Skin of body (tissue), 2 donors: ENCODE data around the gene MLXIPL. TPM values are rescaled to one million over a fixed set of nuclear protein-coding genes. Genes with fewer than 3 reads are reported as not detected.
"Not testable (repeated sequence)": the region's sequence is repeated elsewhere in the genome, so short reads cannot be mapped to it uniquely, and the experiment has no call there.

Experiments used
- DNase-seq: peaks from one replicate; lab custom pipeline; 2025; lab: John Stamatoyannopoulos, UW
- total RNA-seq: library from RNA; depleted of rRNA; stranded (reverse); fragments of >200 nt; gene quantifications from one replicate; pipeline ENCODE4 v1.2.3, GENCODE V29; 2014

MLXIPL gene
- total RNA-seq, 1 donor from 2014 or later, result 22.3 TPM

DNA sequence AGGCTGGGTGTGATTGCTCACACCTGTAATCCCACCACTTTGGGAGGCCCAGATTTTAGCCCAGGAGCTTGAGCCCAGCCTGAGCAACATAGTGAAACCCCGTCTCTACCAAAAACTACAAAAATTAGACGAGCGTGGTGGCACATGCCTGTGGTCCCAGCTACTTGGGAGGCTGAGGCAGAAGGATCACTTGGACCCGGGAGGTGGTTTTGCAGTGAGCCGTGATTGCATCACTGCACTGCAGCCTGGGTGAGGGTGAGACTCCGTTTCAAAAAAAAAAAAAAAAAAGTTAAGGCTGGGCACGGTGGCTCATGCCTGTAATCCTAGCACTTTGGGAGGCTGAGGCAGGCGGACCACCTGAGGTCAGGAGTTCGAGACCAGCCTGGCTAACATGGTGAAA, 43.3 kb downstream of the MLXIPL start:
- not testable (repeated sequence) for DNase-seq

DNA sequence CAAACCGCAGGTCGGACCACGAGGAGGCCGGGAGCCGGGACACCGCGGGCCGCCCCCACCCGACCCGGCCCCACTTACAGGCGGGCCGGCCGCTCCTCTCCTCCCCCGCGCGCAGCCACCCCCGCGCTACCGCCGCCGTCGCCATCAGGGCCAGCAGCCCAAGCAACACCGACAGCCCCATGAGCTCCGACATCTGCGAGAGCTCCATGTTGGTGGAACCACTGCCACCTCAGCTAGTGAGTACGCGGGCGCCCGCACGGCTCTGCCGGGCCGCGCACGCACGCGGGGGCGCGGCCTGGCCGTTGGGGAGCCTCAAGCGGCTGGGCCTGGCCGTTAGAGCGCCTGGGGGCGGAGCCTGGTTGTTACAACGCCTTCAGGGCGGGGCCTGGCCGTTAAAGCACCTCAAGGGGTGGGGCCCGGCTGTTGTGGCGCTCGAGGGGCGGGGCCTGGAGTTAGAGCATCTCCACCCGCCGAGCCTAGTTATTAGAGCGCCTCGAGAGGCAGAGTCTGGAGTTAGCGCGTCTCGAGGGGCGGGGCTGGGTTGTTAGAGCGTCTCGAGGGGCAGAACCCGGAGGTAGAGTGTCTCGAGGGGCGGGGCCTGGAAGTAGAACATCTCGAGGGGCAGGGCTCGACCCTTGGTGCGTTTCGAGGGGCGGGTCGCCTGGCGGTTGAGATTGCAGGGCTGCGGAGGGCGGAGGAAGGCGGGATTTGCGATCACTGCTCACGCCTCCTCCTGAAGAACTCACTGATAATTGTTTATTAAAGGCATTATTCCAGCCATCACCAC, 45.8 kb downstream of the MLXIPL start, which contains the start of gene TBL2:
TSS of gene TBL2 (minus strand) at position 238 of the 787 bp plus-strand sequence. CDS start at position 208, 30 bp downstream.
- DNase-seq, result peak; percentile 99

DNA sequence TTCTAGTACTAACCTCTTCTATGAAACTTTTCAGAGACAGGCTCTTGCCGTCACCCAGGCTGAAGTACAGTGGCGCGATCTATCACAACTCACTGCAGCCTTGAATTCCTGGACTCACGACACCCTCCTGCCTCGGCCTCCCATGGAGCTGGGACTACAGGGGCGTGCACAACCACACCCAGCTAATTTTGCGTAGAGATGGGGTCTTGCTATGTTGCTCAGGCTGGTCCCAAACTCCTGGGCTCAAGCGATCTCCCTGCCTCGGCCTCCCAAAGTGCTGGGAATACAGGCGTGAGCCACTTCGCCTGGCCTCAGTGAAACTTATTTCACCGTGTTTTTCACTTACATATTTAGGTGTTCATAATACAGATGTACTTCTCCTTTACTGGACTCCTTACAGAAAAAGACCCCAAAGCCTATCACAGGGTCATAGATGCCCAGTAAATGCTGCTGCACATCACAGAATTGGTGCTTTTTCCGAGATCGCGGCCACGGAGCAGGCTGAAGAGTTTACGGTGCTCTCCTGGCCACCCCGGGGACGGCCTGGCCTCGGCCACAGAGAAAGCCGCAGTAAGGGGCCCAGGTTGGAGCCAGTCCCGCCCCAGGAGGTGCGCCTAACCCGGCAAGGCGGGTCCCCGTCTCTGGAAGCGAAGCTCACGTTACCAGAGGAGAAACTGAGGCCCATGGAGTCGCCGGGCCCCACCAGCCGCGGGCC, 46.5 kb downstream of the MLXIPL start:
- no peak for DNase-seq

DNA sequence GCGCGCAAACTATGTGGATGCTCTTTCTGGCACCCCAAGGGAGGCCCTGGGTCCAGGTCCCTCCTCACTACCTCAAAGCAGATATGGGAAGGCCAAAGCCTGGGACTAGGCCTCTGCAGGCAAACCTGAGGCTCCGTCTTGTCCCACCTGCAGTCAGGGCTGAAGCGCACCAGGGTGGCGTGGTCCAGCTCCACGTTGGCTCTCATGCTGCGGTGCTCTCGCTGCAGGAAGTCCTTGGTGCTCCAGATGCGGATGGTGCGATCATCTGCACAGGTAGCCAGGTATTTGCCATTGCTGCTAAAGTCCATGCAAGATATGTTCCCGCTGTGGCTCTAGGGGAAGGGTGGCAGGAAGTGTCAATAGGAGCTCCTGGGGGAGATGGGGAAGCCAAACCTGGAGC, 50.5 kb downstream of the MLXIPL start:
- DNase-seq, result no peak

DNA sequence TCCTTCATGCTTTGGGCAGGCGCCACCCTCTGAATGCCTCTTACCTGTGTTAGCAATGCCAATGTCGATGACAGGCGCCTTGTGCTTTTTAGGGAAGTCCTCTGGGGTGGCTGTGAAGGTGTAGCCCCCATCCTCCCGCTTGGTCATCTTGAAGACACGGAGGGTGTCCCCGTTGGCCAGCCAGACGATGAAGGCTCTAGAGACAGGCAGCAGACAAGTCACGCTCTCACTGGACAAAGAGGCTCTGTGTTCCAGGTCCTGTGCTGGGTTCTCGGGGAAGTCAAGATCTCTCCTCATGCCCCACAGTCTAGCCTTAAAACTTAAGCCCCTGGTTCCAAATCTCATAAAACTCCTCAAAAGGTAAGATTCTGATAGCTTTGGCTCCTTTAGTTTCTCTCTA, 51.0 kb downstream of the MLXIPL start:
- no peak for DNase-seq

DNA sequence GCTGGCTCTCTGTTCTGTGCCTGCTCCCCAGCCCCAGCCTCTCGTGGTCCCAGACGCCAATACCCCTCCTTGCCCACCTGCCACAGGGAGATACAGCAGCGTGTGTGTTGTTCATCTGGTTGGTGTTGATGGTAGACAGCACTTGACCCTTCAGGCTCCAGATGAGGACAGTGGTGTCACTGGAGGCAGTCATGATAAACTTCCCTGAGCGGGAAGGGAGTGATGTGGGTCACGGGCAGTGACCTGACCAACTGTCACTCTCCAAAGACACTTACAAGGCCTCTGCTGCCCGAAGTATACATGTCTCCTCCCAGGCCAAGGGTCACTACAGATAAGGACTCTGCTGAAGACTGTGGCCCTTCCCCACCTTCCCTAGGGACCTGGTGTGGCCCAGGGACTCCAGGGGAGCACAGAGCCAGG, 51.5 kb downstream of the MLXIPL start:
- DNase-seq, result no peak

DNA sequence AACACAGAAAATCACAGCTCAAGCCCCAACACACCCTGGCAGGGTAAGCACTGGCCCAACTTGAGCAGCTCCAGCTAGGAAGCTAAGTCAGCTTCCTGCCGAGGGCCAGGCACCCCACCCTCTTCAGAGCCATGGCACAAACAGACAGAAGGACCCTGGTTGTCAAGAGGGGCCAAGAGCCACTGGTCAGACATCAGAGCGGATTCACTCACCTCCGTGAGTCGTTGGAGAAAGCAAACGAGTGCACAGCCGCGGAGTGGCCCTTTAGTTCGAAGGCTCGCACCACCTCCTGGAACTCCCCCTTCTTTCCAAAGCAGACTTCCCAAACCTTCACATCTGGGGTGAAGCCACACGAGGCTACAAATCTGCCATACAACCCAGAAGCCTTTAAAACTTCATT, 53.3 kb downstream of the MLXIPL start:
- DNase-seq, result no peak

DNA sequence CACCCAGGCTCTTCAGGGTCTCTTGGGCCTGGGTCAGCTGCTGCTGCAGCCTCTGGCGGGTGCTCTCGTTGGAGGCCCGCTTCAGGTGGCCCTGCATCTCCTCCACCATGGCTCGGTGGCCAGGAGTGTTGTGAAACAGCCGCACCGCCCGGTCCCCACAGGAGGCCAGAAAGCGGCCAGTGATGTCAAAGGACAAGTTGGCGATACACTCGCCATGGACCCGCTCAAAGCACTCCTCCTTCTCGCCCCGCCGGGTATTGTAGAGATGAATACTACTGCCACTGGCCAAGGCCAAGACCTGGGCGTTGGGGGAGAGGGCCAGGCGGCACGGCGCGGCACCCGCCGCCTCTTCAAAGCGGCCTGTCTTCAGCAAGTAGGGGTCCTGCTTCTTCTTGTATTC, 53.8 kb downstream of the MLXIPL start:
- no peak for DNase-seq

DNA sequence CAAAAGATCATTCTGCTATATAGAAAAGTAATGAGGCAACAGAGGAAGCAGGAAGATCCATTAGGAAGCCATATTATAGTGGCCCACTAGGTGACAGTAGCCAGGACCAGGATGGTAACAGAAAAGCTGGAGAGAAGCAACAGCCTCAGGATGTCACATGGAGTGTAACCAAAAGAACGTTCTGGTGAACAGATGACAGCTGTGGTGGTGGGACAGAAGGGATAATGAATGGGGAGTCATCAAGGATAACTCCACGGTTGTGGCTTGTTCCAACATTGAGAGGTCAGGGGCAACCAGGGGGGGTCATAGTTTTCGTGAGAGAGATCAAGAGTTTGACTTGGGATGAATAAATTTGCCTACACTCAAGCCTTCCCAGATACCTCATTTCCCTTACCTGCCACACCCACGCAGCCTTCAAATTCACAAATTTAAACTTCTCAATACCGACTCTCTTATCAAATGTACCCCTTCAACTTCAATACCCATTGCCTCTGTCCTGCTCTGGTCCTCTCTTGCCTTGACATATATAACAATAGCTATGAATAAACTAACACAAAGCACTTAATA, 55.2 kb downstream of the MLXIPL start:
- no peak for DNase-seq

DNA sequence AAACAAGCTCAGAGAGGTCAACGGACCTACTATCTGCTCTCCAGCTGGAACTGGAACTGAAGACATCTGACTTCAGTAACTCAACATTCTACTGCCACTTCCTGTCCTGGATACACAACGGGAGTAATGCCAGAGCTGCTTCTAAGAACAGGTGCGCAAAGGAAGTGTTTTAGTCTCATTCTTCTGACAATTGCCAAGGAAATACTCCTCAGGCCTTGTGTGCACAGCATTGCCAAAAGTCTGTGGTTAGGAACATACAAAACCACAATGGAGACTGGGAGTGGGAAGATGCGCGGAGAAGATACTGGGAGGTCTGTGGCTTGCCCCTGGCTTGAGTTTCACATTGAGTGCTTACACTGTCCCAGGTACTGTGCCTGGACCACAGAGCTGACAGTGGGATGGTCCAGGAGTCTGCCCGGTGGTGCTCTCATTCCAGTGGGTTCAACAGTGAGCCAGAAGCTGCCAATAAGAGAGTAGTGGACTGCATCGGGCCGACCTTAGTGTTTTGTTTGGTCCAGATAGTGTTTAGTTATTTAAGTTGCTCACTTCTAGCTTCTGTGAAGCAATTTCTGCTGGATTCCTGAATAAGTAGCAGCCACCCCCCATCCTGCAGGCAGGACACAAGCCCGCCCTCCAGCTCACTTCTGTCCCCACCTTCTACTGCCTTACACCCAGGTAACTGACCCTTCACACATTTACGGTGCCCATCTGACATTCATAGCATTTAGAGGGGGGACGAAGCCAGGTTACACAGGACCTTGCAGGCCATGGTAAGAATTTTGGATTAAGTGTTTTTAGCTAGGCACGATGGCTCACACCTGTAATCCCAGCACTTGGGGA, 56.3 kb downstream of the MLXIPL start:
- DNase-seq, result no peak

DNA sequence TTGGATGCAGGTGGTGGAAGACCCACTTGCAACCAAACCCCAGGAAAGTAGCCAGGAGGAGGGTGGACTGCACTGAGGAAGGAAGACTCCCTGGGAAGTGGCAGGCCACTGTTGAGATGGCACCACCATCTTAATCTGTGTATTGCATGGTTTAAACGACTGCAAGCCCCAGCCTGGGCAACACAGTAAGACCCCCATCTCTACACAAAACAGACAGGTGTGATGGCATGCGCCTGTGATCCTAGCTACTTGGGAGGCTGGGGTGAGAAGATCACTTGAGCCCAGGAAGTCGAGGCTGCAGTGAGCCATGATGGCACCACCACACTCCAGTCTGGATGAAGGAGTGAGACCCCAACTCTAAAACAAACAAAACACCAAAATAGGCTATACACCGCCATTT, 57.2 kb downstream of the MLXIPL start:
- no peak for DNase-seq

DNA sequence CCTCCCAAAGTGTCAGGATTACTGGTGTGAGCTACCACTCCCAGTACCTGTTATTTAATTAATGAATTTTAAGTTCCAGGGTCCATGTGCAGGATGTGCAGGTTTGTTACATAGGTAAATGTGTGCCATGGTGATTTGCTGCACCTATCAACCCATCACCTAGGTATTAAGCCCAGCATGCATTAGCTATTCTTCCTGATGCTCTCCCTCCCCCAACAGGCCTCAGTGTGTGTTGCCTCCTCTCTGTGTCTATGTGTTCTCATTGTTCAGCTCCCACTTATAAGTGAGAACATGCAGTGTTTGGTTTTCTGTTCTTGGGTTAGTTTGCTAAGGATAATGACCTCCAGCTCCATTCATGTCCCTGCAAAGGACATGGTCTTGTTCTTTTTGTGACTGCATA, 57.9 kb downstream of the MLXIPL start:
- not testable (repeated sequence) for DNase-seq

DNA sequence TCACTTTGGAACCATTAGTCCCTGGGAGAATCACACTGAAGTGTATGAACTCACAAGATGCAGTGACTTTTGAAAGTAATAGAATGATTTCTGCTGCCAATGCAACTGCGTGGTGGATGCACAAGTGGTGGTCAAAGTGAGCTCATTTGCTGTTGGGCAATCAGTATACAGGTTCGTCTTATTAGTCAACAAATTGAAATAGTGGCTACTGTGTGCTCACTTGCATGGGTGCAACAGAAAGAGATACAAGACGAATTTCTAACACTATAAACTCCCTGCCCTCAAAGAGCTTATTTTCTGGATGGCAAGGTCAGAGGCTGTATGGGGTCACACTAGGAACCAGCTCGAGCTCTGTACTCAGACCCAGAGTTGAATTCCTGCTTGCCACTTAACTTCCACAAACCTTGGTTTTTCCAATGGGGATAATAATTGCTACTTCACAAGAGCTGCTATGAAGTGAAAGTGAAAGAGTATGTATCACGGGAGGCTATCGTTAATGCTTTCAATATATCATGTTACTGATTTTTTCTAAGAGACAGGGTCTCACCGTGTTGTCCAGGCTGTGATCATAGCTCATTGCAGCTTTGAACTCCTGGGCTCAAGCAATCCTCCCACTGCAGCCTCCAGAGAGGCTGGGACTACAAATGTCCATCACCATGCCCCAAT, 58.5 kb downstream of the MLXIPL start:
- DNase-seq, result no peak

DNA sequence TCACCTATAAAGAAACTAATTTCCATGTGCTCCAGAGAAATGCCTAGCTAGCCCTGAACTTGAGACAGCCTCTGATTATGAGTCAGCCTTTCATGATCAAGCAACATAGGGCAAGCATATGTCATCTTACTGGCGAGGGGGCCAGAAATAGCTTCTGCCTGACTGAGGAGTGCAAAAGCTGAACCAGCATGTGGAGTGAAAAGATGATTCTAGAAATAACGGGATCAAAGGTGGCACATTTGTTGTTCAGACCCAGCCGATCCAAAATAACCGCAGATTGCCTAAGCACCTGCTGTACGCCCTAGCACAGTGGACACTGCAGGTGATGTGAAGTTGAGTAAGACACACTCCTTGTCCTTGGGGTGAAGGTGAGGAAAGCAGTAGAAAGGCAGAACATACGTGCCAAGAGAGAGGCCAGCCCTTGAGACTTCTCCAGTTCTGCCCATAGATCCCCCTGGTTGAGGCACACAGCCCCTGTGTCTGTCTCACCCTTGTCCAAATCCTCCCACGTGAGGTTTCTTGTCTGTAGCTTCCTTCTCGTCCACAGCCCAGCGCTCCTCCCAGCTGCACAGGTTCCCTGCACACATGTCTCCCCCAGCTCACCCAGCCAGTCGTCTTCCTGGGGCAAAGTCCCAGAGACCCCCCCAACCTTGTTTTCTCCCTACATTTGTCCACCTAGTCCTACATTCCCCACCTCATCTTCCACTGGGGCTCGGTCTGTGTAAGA, 64.0 kb downstream of the MLXIPL start:
- DNase-seq, result peak; percentile 27

DNA sequence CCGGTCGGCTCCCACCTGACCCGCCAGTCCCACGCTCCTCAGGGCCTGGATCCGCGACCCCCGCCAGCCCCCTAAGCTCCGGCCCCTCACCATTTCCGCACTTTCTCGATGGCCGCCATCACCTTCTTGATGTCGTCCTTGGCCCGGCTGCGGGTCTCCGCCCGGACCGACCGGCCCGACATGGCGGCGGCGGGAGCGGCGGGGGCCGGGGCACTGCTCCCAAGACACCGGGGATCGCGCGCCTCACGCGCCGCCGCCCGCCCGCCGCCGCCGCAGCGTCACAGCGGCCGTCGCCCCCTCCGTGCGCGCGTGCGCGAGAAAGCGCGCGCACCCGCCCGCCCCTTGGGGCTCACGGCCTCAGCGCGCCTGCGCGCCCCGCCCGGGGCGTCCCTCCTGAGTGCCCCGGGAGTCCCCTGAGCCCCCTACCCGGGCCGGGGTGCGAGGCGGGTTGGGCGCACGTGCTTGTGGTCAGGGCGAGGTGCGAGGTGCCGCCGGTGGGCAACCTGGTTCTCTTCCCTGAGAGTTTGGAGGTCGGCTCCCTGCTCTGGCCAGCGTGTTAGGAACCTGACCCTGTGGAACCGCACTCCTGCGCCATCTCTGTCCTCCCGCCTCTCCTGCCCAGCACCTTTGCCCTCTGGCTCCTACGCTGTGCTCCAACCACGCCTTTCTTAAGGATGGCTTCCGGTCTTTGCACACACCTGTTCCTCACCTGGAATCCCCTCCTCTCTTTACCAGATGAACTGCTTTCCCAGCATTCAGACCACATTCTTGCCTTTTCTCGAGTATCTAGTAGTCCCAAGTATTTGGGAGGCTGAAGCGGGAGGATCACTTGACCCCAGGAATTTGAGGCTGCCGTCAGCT, 66.7 kb downstream of the MLXIPL start, which contains the start of gene BCL7B:
TSS of gene BCL7B (minus strand) at position 294 of the 861 bp plus-strand sequence. CDS start at position 182, 112 bp downstream.
- DNase-seq, result peak; percentile 42

DNA sequence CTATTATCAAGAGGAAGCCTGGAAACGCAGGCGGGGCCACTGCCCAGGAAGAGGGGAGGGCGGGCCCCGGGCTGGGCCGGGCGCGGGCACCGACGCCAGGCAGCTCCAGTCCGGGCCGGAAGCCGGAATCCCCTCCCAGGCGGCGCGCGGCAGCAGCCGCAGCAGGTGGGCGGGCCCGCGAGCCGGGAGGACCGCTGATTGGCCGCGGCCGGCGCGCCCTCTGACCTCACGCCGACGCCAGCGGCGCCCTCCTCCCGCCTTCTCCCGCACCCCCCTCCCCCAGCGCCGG, 67.3 kb downstream of the MLXIPL start:
- DNase-seq, result peak; percentile 79

DNA sequence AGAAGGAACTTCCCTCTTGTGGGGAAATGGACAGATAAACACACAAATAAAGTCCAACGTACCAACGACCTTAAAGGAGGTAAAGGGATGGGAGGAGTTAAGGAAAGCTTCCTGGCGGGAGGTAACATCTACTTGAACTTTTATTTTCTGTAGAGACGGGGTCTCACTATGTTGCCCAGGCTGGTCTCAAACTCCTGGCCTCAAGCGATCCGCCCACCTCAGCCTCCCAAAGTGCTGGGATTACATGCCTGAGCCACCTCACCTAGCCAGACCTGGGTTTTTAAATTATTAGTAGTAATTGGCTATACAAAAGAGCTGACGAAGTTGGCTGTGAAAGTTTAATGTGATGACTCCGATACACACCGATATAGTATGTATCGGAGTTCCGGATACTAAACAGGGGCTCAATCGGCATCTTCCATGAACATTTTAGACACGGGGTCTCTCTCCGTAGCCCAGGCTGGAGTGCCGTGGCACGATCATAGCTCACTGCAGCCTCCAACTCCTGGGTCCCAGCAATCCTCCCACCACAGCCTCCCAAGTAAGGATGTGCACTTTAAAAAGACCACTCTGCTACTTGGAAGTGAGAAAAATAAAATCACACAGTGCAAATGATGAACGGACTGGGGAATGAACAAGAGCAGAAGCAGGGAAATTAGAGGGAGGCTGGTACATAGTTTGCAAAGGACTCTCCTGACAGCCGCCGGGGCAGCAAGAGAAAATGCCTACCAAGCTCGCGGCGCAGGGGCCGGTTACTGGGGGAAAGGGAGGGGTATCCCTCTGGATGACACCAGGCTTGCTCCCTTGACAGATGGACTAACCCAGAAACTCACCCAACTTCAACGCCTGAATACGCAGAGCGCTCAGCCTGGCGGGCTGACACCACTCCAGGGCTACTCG, 67.9 kb downstream of the MLXIPL start:
- DNase-seq, result no peak

DNA sequence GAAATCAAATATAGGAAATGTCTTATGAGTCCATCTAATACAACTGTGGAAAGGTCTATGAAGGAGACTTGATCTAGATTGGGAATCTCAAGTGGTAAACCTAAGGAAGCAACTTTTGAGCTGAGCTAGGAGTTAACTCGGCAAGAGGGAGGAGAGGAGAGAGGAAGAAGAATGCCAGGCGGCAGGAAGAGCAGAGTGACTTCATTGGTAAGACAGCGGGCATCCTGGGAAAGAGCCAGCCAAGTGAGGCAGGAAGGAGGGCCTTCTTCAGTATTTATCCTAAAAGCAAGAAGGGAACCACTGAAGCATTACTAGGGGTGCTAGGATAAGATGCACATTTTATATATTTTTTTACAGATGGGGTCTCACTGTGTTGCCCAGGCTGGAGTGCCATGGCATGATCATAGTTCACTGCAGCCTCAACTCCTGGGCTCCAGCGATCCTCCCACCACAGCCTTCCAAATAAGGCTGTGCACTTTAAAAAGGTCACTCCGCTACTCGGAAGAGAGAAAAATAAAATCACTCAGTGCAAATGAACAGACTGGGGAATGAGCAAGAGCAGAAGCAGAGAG, 68.8 kb downstream of the MLXIPL start:
- DNase-seq, result no peak
